ENCODE results near the gene TMEM143. TPM values are rescaled to one million over a fixed set of nuclear protein-coding genes. Genes with fewer than 3 reads are reported as not detected.

The TMEM143 gene
- total RNA-seq, 1 donor from 2014 or later: 10.2 TPM

- Mint-ChIP-seq H3K36me3 (ENCODE audit: low read depth) (no peaks in the 10 kb centered on the region), H3K9me3 (no peaks in the 10 kb centered on the region), H3K27me3 (no peaks in the 10 kb centered on the region), H3K4me1 (no peaks in the 10 kb centered on the region), H3K4me3 (no peak overlapping the region), H3K27ac (no peak overlapping the region)
- ATAC-seq (ENCODE audit: low read depth) (no peak), DNase-seq (no peak)
- intact Hi-C loops (cut with micrococcal nuclease): no loop called here
- POLR2A ChIA-PET: no interaction called here
- CTCF ChIA-PET: no interaction called here
- no peak for TF ChIP-seq CTCF (IDR thresholded peaks at IDR 0.05)
Measured at GRCh38 chr19:48303866-48304265, 59.9 kb downstream of the TMEM143 start.

GRCh38 chr19:48303367-48303766 is 60.4 kb downstream of the TMEM143 start:
- no peak overlapping the region for H3K4me3 Mint-ChIP-seq
- no peaks in the 10 kb centered on the region for H3K36me3 Mint-ChIP-seq (ENCODE audit: low read depth)
- ATAC-seq (ENCODE audit: low read depth) (no peak), DNase-seq (no peak)
- CTCF ChIA-PET: no interaction called here
- no peak for TF ChIP-seq CTCF (IDR thresholded peaks at IDR 0.05)
- no peaks in the 10 kb centered on the region for H3K4me1 Mint-ChIP-seq
- POLR2A ChIA-PET: no interaction called here
- H3K27ac Mint-ChIP-seq: no peak overlapping the region
- H3K27me3 Mint-ChIP-seq: no peaks in the 10 kb centered on the region
- no peaks in the 10 kb centered on the region for H3K9me3 Mint-ChIP-seq
- intact Hi-C loops (cut with micrococcal nuclease): no loop called here

GRCh38 chr19:48302600-48302959 is 61.2 kb downstream of the TMEM143 start:
- no peak for ATAC-seq (ENCODE audit: low read depth)
- no peaks in the 10 kb centered on the region for H3K9me3 Mint-ChIP-seq
- H3K36me3 Mint-ChIP-seq (ENCODE audit: low read depth): no peaks in the 10 kb centered on the region
- POLR2A ChIA-PET: no interaction called here
- intact Hi-C loops (cut with micrococcal nuclease): no loop called here
- no peak overlapping the region for H3K27ac Mint-ChIP-seq
- no peak overlapping the region for H3K4me3 Mint-ChIP-seq
- CTCF ChIA-PET: no interaction called here
- no peaks in the 10 kb centered on the region for H3K4me1 Mint-ChIP-seq
- no peak for TF ChIP-seq CTCF (IDR thresholded peaks at IDR 0.05)
- DNase-seq: no peak
- no peaks in the 10 kb centered on the region for H3K27me3 Mint-ChIP-seq

- Mint-ChIP-seq H3K36me3 (ENCODE audit: low read depth) (no peaks in the 10 kb centered on the region), H3K27me3 (no peaks in the 10 kb centered on the region), H3K9me3 (no peaks in the 10 kb centered on the region), H3K4me3 (no peak overlapping the region), H3K27ac (no peak overlapping the region), H3K4me1 (no peaks in the 10 kb centered on the region)
- CTCF ChIA-PET: no interaction called here
- POLR2A ChIA-PET: no interaction called here
- no peak for TF ChIP-seq CTCF (IDR thresholded peaks at IDR 0.05)
- ATAC-seq (ENCODE audit: low read depth) (no peak), DNase-seq (no peak)
- intact Hi-C loops (cut with micrococcal nuclease): no loop called here
Measured at GRCh38 chr19:48301886-48302599, 61.7 kb downstream of the TMEM143 start.

GRCh38 chr19:48297975-48298374 is 65.8 kb downstream of the TMEM143 start:
- H3K9me3 Mint-ChIP-seq: no peaks in the 10 kb centered on the region
- ChIA-PET POLR2A (interaction anchor here (0.6 kb wide), 1 partner anchor 193 kb away, joined by 6 read pairs; no protein-coding TSS in a partner anchor), CTCF (no interaction called here)
- no peaks in the 10 kb centered on the region for H3K36me3 Mint-ChIP-seq (ENCODE audit: low read depth)
- intact Hi-C loops (cut with micrococcal nuclease): no loop called here
- H3K27me3 Mint-ChIP-seq: no peaks in the 10 kb centered on the region
- DNase-seq (no peak), ATAC-seq (ENCODE audit: low read depth) (no peak)
- no peaks in the 10 kb centered on the region for H3K4me1 Mint-ChIP-seq
- no peak overlapping the region for H3K4me3 Mint-ChIP-seq
- H3K27ac Mint-ChIP-seq: no peak overlapping the region
- TF ChIP-seq CTCF (IDR thresholded peaks at IDR 0.05): no peak

Data from activated B cell treated with CpG ODN at 0.5 μM for 24 hours (primary cell).